MM.1S (cell line): ENCODE measurements around the gene ACE.

Experiments
- DNase-seq: peaks from one replicate; pipeline ENCODE4 v3.0.0-alpha.2; 2015
- H2AFZ ChIP-seq: fragments of 300-600 bp; sonication (generic); 2 replicates; pipeline ENCODE4 v1.6.0; 2016; ENCODE audit warnings: antibody characterized with exemption, low read length
- H3F3A ChIP-seq: fragments of 300-600 bp; sonication (generic); 2 replicates; pipeline ENCODE4 v1.6.1; 2016; ENCODE audit warnings: mild to moderate bottlenecking, antibody characterized with exemption, low read length, moderate library complexity, mixed read lengths; ENCODE audit not compliant: insufficient read depth
- H3K27ac ChIP-seq: fragments of 300-600 bp; sonication (generic); 2 replicates; pipeline ENCODE4 v1.5.1; 2016; ENCODE audit warnings: mild to moderate bottlenecking, low read length
- H3K27me3 ChIP-seq: fragments of 300-600 bp; sonication (generic); replicated peaks from 2 replicates; pipeline ENCODE4 v1.6.0; 2016; ENCODE audit warnings: low read length; ENCODE audit not compliant: insufficient read depth
- H3K36me3 ChIP-seq: fragments of 300-600 bp; sonication (generic); replicated peaks from 2 replicates; pipeline ENCODE4 v1.6.1; 2016; ENCODE audit warnings: mild to moderate bottlenecking, low read length, mixed read lengths; ENCODE audit not compliant: insufficient read depth
- H3K4me1 ChIP-seq: fragments of 300-600 bp; sonication (generic); 2 replicates; pipeline ENCODE4 v1.6.1; 2016; ENCODE audit warnings: low read length, mixed read lengths
- H3K4me2 ChIP-seq: fragments of 300-600 bp; sonication (generic); 2 replicates; pipeline ENCODE4 v1.6.0; 2016; ENCODE audit warnings: low read depth, low read length
- H3K4me3 ChIP-seq: fragments of 300-600 bp; sonication (generic); 2 replicates; pipeline ENCODE4 v1.5.1; 2016; ENCODE audit warnings: low read length, mixed read lengths
- H3K79me2 ChIP-seq: fragments of 300-600 bp; sonication (generic); 2 replicates; pipeline ENCODE4 v1.6.1; 2016; ENCODE audit warnings: mixed run types, low read length, mixed read lengths
- H3K9ac ChIP-seq: fragments of 300-600 bp; sonication (generic); 2 replicates; pipeline ENCODE4 v1.6.1; 2016; ENCODE audit warnings: low read length, mixed read lengths
- H3K9me2 ChIP-seq: fragments of 300-600 bp; sonication (generic); replicated peaks from 2 replicates; pipeline ENCODE4 v1.6.1; 2016; ENCODE audit warnings: mild to moderate bottlenecking, low read length, mixed read lengths; ENCODE audit not compliant: insufficient read depth
- H3K9me3 ChIP-seq: fragments of 300-600 bp; sonication (generic); replicated peaks from 2 replicates; pipeline ENCODE4 v1.6.1; 2016; ENCODE audit warnings: mild to moderate bottlenecking, low read length, mixed read lengths; ENCODE audit not compliant: insufficient read depth
- H4K20me1 ChIP-seq: fragments of 300-600 bp; sonication (generic); 2 replicates; pipeline ENCODE4 v1.6.1; 2016; ENCODE audit warnings: mild to moderate bottlenecking, low read length, moderate library complexity, mixed read lengths; ENCODE audit not compliant: insufficient read depth
- EZH2 ChIP-seq: fragments of 300-600 bp; sonication (generic); optimal IDR thresholded peaks from 2 replicates; pipeline ENCODE3; 2017; ENCODE audit warnings: low read depth, mild to moderate bottlenecking, antibody characterized with exemption, low read length, mixed read lengths
- EZH2phosphoT487 ChIP-seq: fragments of 300-600 bp; sonication (generic); IDR thresholded peaks from 2 replicates; pipeline ENCODE4 v1.6.1; 2018; ENCODE audit warnings: antibody characterized with exemption, low read length
- TF ChIP-seq, protein P1 (sequence below): fragments of 300-600 bp; sonication (generic); IDR thresholded peaks from 2 replicates; pipeline ENCODE4 v1.5.1; 2016; ENCODE audit warnings: antibody characterized with exemption, low read length, mixed read lengths

The ACE gene

DNA sequence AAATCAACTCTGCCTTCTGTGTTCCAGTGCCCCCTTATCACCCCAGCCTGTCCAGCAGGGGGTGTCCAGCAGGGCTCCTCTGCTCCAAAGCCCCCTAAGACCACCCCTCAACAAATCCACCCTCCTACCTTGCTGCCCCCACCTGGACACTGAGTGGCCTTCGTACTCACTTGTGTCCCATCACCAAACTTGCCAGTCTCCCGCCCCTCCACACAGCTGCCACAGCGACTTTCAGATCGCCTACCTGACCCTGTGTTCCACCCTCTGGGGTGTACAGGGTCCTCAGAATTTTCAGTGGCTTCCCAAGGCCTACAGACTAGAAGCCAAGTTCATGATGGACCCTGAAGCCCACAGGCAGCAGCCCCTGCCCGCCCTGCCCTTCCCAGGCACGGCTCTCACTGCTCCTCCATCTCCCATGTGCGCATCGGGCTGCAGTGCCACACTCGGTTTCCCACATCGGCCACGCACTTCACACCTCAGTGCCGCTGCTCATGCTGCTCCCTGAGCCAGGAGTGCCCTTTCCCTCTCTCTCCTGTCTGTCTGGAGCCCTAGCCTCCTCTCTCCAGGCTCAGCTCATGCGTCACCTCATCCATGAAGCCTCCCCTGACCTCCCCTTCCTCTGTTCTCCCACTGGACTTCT lies 58.1 kb downstream of the ACE start:
- no peaks in the 10 kb centered on the region for H3K9me2 ChIP-seq
- H2AFZ ChIP-seq, result no peak overlapping the region
- no peaks in the 10 kb centered on the region for H3K9me3 ChIP-seq
- H3K4me3 ChIP-seq, result no peak overlapping the region
- TF ChIP-seq EZH2 (no peak), EZH2phosphoT487 (no peak)
- TF ChIP-seq, protein P1, sequence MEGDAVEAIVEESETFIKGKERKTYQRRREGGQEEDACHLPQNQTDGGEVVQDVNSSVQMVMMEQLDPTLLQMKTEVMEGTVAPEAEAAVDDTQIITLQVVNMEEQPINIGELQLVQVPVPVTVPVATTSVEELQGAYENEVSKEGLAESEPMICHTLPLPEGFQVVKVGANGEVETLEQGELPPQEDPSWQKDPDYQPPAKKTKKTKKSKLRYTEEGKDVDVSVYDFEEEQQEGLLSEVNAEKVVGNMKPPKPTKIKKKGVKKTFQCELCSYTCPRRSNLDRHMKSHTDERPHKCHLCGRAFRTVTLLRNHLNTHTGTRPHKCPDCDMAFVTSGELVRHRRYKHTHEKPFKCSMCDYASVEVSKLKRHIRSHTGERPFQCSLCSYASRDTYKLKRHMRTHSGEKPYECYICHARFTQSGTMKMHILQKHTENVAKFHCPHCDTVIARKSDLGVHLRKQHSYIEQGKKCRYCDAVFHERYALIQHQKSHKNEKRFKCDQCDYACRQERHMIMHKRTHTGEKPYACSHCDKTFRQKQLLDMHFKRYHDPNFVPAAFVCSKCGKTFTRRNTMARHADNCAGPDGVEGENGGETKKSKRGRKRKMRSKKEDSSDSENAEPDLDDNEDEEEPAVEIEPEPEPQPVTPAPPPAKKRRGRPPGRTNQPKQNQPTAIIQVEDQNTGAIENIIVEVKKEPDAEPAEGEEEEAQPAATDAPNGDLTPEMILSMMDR, result no peak
- no peak for DNase-seq
- H3K27ac ChIP-seq, result no peak overlapping the region
- no peaks in the 10 kb centered on the region for H3F3A ChIP-seq
- no peak overlapping the region for H3K4me2 ChIP-seq
- H4K20me1 ChIP-seq, result no peaks in the 10 kb centered on the region
- no peaks in the 10 kb centered on the region for H3K36me3 ChIP-seq
- H3K79me2 ChIP-seq, result no peaks in the 10 kb centered on the region
- no peaks in the 10 kb centered on the region for H3K4me1 ChIP-seq
- H3K9ac ChIP-seq, result no peak overlapping the region
- peaks cover 38% of the 10 kb centered on the region for H3K27me3 ChIP-seq

DNA sequence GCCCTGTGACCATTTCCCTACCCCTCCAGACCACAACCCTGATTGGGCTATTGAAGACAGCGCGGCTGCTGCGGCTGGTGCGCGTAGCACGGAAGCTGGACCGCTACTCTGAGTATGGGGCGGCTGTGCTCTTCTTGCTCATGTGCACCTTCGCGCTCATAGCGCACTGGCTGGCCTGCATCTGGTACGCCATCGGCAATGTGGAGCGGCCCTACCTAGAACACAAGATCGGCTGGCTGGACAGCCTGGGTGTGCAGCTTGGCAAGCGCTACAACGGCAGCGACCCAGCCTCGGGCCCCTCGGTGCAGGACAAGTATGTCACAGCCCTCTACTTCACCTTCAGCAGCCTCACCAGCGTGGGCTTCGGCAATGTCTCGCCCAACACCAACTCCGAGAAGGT lies 58.8 kb downstream of the ACE start:
- Histone ChIP-seq H3F3A (no peaks in the 10 kb centered on the region), H3K4me1 (no peaks in the 10 kb centered on the region), H2AFZ (no peak overlapping the region), H3K36me3 (no peaks in the 10 kb centered on the region), H3K9me3 (no peaks in the 10 kb centered on the region), H3K9me2 (no peaks in the 10 kb centered on the region), H4K20me1 (no peaks in the 10 kb centered on the region), H3K4me3 (no peak overlapping the region), H3K4me2 (no peak overlapping the region), H3K27me3 (peaks cover 38% of the 10 kb centered on the region), H3K79me2 (no peaks in the 10 kb centered on the region), H3K27ac (no peak overlapping the region), H3K9ac (no peak overlapping the region)
- no peak for TF ChIP-seq EZH2phosphoT487
- TF ChIP-seq EZH2, result no peak
- TF ChIP-seq, protein P1, result no peak
- DNase-seq, result no peak

GRCh38 chr17:63537001-63537400 lies 60.1 kb downstream of the ACE start:
- no peak for DNase-seq
- TF ChIP-seq, protein P1, result no peak
- no peak for TF ChIP-seq EZH2
- TF ChIP-seq EZH2phosphoT487, result no peak
- H3K79me2 ChIP-seq, result no peaks in the 10 kb centered on the region
- no peaks in the 10 kb centered on the region for H3K9me2 ChIP-seq
- H3K4me2 ChIP-seq, result no peak overlapping the region
- no peaks in the 10 kb centered on the region for H3K9me3 ChIP-seq
- no peak overlapping the region for H3K9ac ChIP-seq
- H3K4me3 ChIP-seq, result no peak overlapping the region
- no peaks in the 10 kb centered on the region for H3F3A ChIP-seq
- H2AFZ ChIP-seq, result no peak overlapping the region
- no peaks in the 10 kb centered on the region for H3K4me1 ChIP-seq
- no peaks in the 10 kb centered on the region for H4K20me1 ChIP-seq
- no peak overlapping the region for H3K27ac ChIP-seq
- H3K36me3 ChIP-seq, result no peaks in the 10 kb centered on the region
- H3K27me3 ChIP-seq, result peaks cover 42% of the 10 kb centered on the region
